Measurements from ENCODE around the gene LCE5A.
"Not testable (repeated sequence)": the region's sequence is repeated elsewhere in the genome, so short reads cannot be mapped to it uniquely, and the experiment has no call there.

The LCE5A gene

DNA sequence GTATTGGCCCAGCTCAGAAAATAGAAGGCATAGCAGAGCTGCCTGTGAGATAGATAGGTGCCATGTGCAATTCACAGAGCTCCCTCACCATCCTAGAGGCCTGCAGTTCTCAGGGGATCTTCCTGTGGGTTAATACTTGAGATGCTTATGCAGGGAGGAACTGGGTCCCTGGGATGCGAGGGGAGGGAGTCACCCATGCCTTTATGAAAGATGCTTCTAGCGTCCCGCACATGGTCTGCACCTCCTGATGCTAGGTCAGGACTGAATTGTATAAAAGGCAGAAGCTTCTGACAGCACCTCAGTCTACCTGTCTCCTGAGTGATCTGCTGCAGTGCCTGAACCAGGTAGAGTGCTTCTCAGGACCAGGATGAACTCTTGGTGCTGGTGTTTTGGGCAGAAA is at the start of gene LCE5A:
Gene LCE5A, plus strand, starts transcription at position 301 of the 400 bp plus-strand sequence. CDS start 732 bp downstream, outside the sequence.
- no peaks in the 10 kb centered on the region for H3K9me3 Mint-ChIP-seq
- no peak within 1 kb of the TSS for H3K27ac Mint-ChIP-seq
- DNase-seq (ENCODE audit: low spot score in 2 of 2): no peak
- H3K4me1 Mint-ChIP-seq: no peaks in the 10 kb centered on the region
- H3K4me3 Mint-ChIP-seq: no peak within 1 kb of the TSS
- no peak for ATAC-seq
- no peaks in the 10 kb centered on the region for H3K36me3 Mint-ChIP-seq

- Mint-ChIP-seq H3K27ac (no peak overlapping the region), H3K4me3 (no peak overlapping the region), H3K9me3 (peaks cover 2% of the 10 kb centered on the region), H3K4me1 (peaks cover 30% of the 10 kb centered on the region), H3K36me3 (no peaks in the 10 kb centered on the region)
- peak; percentile 64 for ATAC-seq
- peak; percentile 41 to 77 for DNase-seq (ENCODE audit: low spot score in 2 of 2)
Measured at GRCh38 chr1:152461544-152461943, 49.1 kb upstream of the LCE5A start.

- Mint-ChIP-seq H3K9me3 (peaks cover 2% of the 10 kb centered on the region), H3K27ac (no peak overlapping the region), H3K4me3 (no peak overlapping the region), H3K36me3 (no peaks in the 10 kb centered on the region), H3K4me1 (peaks cover 30% of the 10 kb centered on the region)
- ATAC-seq (no peak), DNase-seq (ENCODE audit: low spot score in 2 of 2) (no peak)
Measured at GRCh38 chr1:152462636-152463035, 48.0 kb upstream of the LCE5A start.

- Mint-ChIP-seq H3K36me3 (no peaks in the 10 kb centered on the region), H3K4me1 (no peaks in the 10 kb centered on the region), H3K9me3 (peaks cover 2% of the 10 kb centered on the region), H3K27ac (no peak overlapping the region), H3K4me3 (no peak overlapping the region)
- ATAC-seq: no peak
- no peak for DNase-seq (ENCODE audit: low spot score in 2 of 2)
Measured at GRCh38 chr1:152466217-152466616, 44.4 kb upstream of the LCE5A start.

DNA sequence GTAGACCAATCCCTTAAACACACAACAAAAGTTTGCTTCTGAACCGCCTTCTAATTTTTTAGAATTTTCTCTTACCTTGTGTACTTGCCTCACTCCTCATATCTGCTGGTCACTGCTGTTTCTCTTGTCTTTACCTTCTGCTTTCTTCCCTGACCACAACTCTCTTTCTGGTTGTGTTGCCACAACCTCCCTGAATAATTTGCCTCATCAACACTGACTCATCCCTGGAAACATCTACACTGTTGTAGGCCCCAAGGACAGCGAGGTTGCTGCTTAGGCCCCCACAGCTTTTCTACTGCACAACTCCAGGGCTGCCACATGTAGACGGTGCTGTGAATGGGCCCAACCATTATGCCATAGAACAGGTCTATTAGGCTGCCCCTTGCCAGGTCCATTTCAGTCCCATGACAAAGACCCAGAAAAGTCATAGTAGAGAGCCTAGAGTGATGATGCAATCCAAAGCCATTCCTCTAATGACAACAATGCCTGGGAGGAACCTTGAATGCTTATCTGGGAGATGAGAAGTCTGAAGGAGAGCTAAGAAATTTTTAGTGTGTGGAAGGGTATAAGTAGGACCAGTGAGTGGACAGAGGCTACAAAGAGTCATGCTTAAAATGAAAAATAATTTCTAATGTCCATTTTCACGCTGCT is 36.6 kb upstream of the LCE5A start:
- H3K27ac Mint-ChIP-seq: no peak overlapping the region

GRCh38 chr1:152479792-152480595 is 30.6 kb upstream of the LCE5A start:
- peak; percentile 81 for ATAC-seq
- Mint-ChIP-seq H3K27ac (no peak overlapping the region), H3K4me3 (peak overlapping the region; percentile 4), H3K9me3 (peaks cover 23% of the 10 kb centered on the region), H3K4me1 (peaks cover 18% of the 10 kb centered on the region), H3K36me3 (peaks cover 5% of the 10 kb centered on the region)
- DNase-seq (ENCODE audit: low spot score in 2 of 2): peak; percentile 59 to 81

More for the DNA sequence above, 36.6 kb upstream of the LCE5A start:
- no peak for ATAC-seq
- no peak for DNase-seq (ENCODE audit: low spot score in 2 of 2)
- no peak overlapping the region for H3K4me3 Mint-ChIP-seq
- H3K9me3 Mint-ChIP-seq: peaks cover 25% of the 10 kb centered on the region
- no peaks in the 10 kb centered on the region for H3K36me3 Mint-ChIP-seq
- peaks cover 5% of the 10 kb centered on the region for H3K4me1 Mint-ChIP-seq

- no peak for DNase-seq (ENCODE audit: low spot score in 2 of 2)
- H3K27ac Mint-ChIP-seq: no peak overlapping the region
- H3K4me3 Mint-ChIP-seq: no peak overlapping the region
- peaks cover 5% of the 10 kb centered on the region for H3K36me3 Mint-ChIP-seq
- H3K4me1 Mint-ChIP-seq: peaks cover 18% of the 10 kb centered on the region
- ATAC-seq: no peak
- H3K9me3 Mint-ChIP-seq: peaks cover 10% of the 10 kb centered on the region
Measured at GRCh38 chr1:152481869-152482664, 28.5 kb upstream of the LCE5A start.

GRCh38 chr1:152486400-152487006 is 24.1 kb upstream of the LCE5A start:
- no peak overlapping the region for H3K27ac Mint-ChIP-seq
- H3K4me1 Mint-ChIP-seq: peaks cover 5% of the 10 kb centered on the region
- DNase-seq (ENCODE audit: low spot score in 2 of 2): peak in 1 of 2 donors; percentile 46
- H3K4me3 Mint-ChIP-seq: no peak overlapping the region
- no peaks in the 10 kb centered on the region for H3K9me3 Mint-ChIP-seq
- no peaks in the 10 kb centered on the region for H3K36me3 Mint-ChIP-seq
- ATAC-seq: no peak

DNA sequence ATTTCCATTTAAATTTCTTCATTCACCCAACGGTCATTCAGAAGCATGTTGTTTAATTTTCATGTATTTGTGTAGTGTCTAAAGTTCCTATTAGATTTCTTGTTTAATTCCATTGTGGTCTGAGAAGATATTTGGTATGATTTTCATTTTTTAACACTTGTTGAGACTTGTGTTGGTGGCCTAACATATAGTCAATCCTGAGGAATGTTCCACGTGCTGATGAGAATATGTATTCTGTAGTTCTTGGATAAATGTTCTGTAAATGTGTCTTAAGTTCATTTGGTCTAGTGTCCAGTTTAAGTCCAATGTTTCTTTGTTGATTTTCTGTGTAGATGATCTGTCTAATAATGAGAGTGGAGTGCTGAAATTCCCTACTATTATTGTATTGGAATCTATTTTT is 22.7 kb upstream of the LCE5A start:
- H3K27ac Mint-ChIP-seq: no peak overlapping the region
- no peak overlapping the region for H3K4me3 Mint-ChIP-seq
- H3K36me3 Mint-ChIP-seq: no peaks in the 10 kb centered on the region
- no peak for DNase-seq (ENCODE audit: low spot score in 2 of 2)
- H3K4me1 Mint-ChIP-seq: peaks cover 5% of the 10 kb centered on the region
- H3K9me3 Mint-ChIP-seq: no peaks in the 10 kb centered on the region
- ATAC-seq: no peak

- not testable (repeated sequence) for H3K4me3 Mint-ChIP-seq; ATAC-seq; H3K36me3 Mint-ChIP-seq; H3K4me1 Mint-ChIP-seq; H3K9me3 Mint-ChIP-seq; DNase-seq (ENCODE audit: low spot score in 2 of 2); H3K27ac Mint-ChIP-seq
Measured at GRCh38 chr1:152491537-152491936, 19.1 kb upstream of the LCE5A start.

DNA sequence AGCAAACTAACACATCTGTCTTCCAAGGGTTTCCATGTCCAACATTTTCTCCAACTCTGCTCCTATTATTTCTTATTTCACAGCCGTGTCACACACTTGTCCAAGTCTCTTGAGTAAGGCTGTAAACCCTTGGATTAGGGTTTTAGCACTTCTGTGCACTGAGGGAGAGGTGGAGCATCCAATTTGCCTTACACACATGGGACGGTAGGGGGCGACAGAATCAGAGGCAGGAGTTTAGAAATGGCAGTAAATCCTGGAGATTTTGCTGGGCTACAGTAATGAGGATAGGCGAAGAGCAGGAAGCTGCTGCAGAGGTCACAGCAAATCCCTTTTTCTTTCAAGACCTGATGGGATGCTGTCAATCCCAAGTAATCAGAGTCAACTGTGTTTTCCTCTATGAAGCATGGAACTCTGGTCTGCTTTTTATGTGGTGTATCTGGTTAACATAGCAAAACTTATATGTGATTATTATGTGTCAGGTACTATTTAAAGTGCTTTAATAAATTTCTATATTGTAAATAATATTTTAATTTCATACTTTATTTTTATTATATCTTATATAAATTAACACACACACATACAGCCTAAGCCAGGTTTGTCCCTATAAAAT is 15.4 kb upstream of the LCE5A start:
- no peaks in the 10 kb centered on the region for H3K4me1 Mint-ChIP-seq
- H3K27ac Mint-ChIP-seq: no peak overlapping the region
- H3K4me3 Mint-ChIP-seq: no peak overlapping the region
- ATAC-seq (no peak), DNase-seq (ENCODE audit: low spot score in 2 of 2) (peak in 1 of 2 donors; percentile 73)
- no peaks in the 10 kb centered on the region for H3K36me3 Mint-ChIP-seq
- H3K9me3 Mint-ChIP-seq: no peaks in the 10 kb centered on the region

DNA sequence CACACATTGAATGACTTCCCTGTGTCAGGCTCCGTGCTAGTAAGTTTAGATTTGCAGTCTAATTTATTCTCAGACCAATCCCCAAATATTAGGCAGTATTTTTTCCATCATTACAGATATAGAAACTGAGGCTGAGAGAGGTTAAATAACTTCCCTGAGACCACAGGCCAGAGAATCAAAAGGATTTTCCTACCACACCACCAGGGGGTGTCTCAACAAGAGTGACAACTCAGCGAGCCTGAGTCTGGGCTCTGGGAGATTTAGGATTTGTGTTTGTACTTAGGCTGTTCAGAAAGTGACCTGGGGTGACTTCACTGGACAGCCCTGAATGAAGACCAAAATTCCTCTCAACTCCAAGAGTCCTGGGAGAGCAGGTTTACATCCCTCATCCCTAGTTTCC is 13.3 kb upstream of the LCE5A start:
- Mint-ChIP-seq H3K4me3 (no peak overlapping the region), H3K4me1 (no peaks in the 10 kb centered on the region), H3K36me3 (no peaks in the 10 kb centered on the region), H3K9me3 (no peaks in the 10 kb centered on the region), H3K27ac (no peak overlapping the region)
- ATAC-seq: no peak
- no peak for DNase-seq (ENCODE audit: low spot score in 2 of 2)

DNA sequence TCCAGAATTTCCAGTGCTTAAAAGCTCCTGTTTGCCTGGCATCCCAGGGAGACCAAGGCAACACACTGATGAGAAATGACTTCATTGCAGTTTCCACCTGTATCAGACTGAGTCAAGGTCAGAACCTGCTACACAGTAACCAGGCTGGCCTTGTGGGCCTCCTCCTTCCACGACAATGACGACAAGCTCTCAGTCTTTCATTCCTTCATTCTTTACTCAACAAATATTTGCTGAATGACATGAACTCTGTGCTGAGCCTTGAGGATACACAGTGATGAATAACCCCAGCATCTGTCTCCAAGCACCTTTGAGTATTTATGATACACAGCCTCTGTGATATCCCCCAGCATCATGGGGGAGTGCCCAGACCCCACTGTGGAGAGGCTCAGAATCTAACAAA is 8.9 kb upstream of the LCE5A start:
- no peaks in the 10 kb centered on the region for H3K9me3 Mint-ChIP-seq
- H3K4me1 Mint-ChIP-seq: no peaks in the 10 kb centered on the region
- DNase-seq (ENCODE audit: low spot score in 2 of 2): peak in 1 of 2 donors; percentile 28
- H3K36me3 Mint-ChIP-seq: no peaks in the 10 kb centered on the region
- no peak for ATAC-seq
- H3K27ac Mint-ChIP-seq: no peak overlapping the region
- no peak overlapping the region for H3K4me3 Mint-ChIP-seq

DNA sequence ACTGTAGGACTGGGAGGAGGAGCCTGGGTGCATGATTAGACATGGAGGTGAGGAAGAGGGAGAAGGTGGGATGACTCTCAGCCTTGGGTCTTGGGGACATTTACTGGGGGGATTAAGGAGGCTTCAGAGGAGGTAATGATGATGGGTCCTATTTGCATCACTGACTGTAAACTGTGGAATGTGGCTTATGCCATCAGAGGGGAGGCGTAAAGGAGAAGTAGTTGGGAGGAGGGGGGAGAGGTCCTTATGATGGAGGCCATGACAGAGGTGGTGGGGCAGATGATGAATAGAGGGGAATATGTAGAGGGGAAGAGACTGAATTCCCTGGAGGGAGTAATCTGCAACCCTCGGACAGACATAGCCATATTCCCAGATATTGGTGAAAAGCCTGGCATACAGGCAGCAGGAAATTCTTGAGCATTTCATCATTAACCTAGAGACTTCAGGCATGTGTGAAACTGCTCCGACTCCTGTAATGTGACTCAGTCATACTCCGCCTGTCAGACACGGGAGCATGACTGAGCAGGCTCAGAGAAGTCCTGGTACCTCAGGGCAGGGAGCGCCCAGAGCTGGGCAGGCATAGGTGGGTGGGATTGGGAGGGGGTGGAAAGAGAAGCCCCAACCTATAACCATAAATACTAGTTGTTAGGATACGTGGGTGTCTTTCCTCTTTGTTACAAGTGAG is 8.0 kb upstream of the LCE5A start:
- Mint-ChIP-seq H3K36me3 (no peaks in the 10 kb centered on the region), H3K9me3 (no peaks in the 10 kb centered on the region), H3K27ac (no peak overlapping the region), H3K4me1 (no peaks in the 10 kb centered on the region), H3K4me3 (no peak overlapping the region)
- no peak for DNase-seq (ENCODE audit: low spot score in 2 of 2)
- ATAC-seq: no peak

Measured in stimulated activated effector memory CD8-positive, alpha-beta T cell treated with anti-CD3 and anti-CD28 coated beads, Interleukin-12 subunit alpha, Interleukin-12 subunit beta, amount 100 ng/mL, for 72 hours (primary cell).